Activated CD4-positive, alpha-beta memory T cell treated with anti-CD3 and anti-CD28 coated beads, Interleukin-2, amount 10 ng/mL, durations not matched to agents 7 days and 5 days (primary cell): ENCODE measurements around the gene SYT14. TPM values are rescaled to one million over a fixed set of nuclear protein-coding genes. Genes with fewer than 3 reads are reported as not detected.
"Not testable (repeated sequence)": the region's sequence is repeated elsewhere in the genome, so short reads cannot be mapped to it uniquely, and the experiment has no call there.

Experiments used
- CTCF ChIA-PET: fragments of 350-600 bp; sonication (Branson Sonifier 250); formaldehyde crosslinking; loops from one replicate; lab custom pipeline; 2021; ENCODE audit warnings: antibody characterized with exemption, inconsistent platforms; lab: Charles Lee
- POLR2A ChIA-PET: fragments of 350-600 bp; sonication (Branson Sonifier 250); formaldehyde crosslinking; loops from one replicate; lab custom pipeline; 2021; ENCODE audit warnings: antibody characterized with exemption; lab: Charles Lee
- DNase-seq: peaks from one replicate; pipeline ENCODE4 v3.0.0-alpha.2; 2020
- H3K27ac Mint-ChIP-seq: one replicate; pipeline ENCODE4 v1.8.0; 2021; ENCODE audit warnings: mild to moderate bottlenecking, mixed read lengths
- H3K27me3 Mint-ChIP-seq: one replicate; pipeline ENCODE4 v1.8.0; 2021; ENCODE audit warnings: mixed read lengths
- H3K36me3 Mint-ChIP-seq: one replicate; pipeline ENCODE4 v1.8.0; 2021; ENCODE audit warnings: low read depth, mixed read lengths
- H3K4me1 Mint-ChIP-seq: one replicate; pipeline ENCODE4 v1.8.0; 2021; ENCODE audit warnings: mixed read lengths
- H3K4me3 Mint-ChIP-seq: one replicate; pipeline ENCODE4 v1.8.0; 2021; ENCODE audit warnings: mild to moderate bottlenecking, mixed read lengths
- H3K9me3 Mint-ChIP-seq: one replicate; pipeline ENCODE4 v1.8.0; 2021; ENCODE audit warnings: mixed read lengths
- total RNA-seq, 2 experiments: library from RNA; stranded (reverse); gene quantifications; one replicate each; pipeline ENCODE4 v1.2.3, GENCODE V29; 2021

Gene SYT14
- total RNA-seq: not detected

- ChIA-PET POLR2A (no interaction called here), CTCF (no interaction called here)
- Mint-ChIP-seq H3K36me3 (no peaks in the 10 kb centered on the region), H3K4me3 (peak within 1 kb of the TSS; percentile 39), H3K9me3 (no peaks in the 10 kb centered on the region), H3K27ac (no peak within 1 kb of the TSS), H3K27me3 (peaks cover 43% of the 10 kb centered on the region), H3K4me1 (peaks cover 10% of the 10 kb centered on the region)
- no peak for DNase-seq
These were observed at the start of gene SYT14 for GRCh38 chr1:209937996-209938959. SYT14 (plus strand) TSS chr1:209938217; CDS start chr1:209938265, 48 bp downstream.

GRCh38 chr1:209888291-209889076, 49.5 kb upstream of the SYT14 start:
- not testable (repeated sequence) for H3K36me3 Mint-ChIP-seq, H3K4me3 Mint-ChIP-seq, H3K27ac Mint-ChIP-seq, H3K4me1 Mint-ChIP-seq, H3K9me3 Mint-ChIP-seq, DNase-seq
- peaks cover 22% of the 10 kb centered on the region for H3K27me3 Mint-ChIP-seq
- CTCF ChIA-PET: interaction anchor here (0.9 kb wide), 1 partner anchor 12 kb away, joined by 3 read pairs; no protein-coding TSS in a partner anchor
- POLR2A ChIA-PET: interaction anchor here (0.7 kb wide), 1 partner anchor 39 kb away, joined by 3 read pairs; no protein-coding TSS in a partner anchor

- H3K27me3 Mint-ChIP-seq: peaks cover 16% of the 10 kb centered on the region
- no peak for DNase-seq
- ChIA-PET POLR2A (no interaction called here), CTCF (interaction anchor here (0.9 kb wide), 1 partner anchor 11 kb away, joined by 3 read pairs; no protein-coding TSS in a partner anchor)
- H3K36me3 Mint-ChIP-seq: no peaks in the 10 kb centered on the region
- H3K4me1 Mint-ChIP-seq: peaks cover 5% of the 10 kb centered on the region
- H3K27ac Mint-ChIP-seq: no peak overlapping the region
- no peaks in the 10 kb centered on the region for H3K9me3 Mint-ChIP-seq
- no peak overlapping the region for H3K4me3 Mint-ChIP-seq
These were observed 49.0 kb upstream of the SYT14 start for GRCh38 chr1:209889077-209889418.

GRCh38 chr1:209890641-209891330, 47.2 kb upstream of the SYT14 start:
- no peaks in the 10 kb centered on the region for H3K36me3 Mint-ChIP-seq
- no peak for DNase-seq
- peaks cover 4% of the 10 kb centered on the region for H3K4me1 Mint-ChIP-seq
- CTCF ChIA-PET: interaction anchor here (0.6 kb wide), 1 partner anchor 322 kb away, joined by 4 read pairs; no protein-coding TSS in a partner anchor
- H3K4me3 Mint-ChIP-seq: no peak overlapping the region
- H3K27ac Mint-ChIP-seq: no peak overlapping the region
- H3K27me3 Mint-ChIP-seq: peaks cover 11% of the 10 kb centered on the region
- no peaks in the 10 kb centered on the region for H3K9me3 Mint-ChIP-seq
- POLR2A ChIA-PET: no interaction called here

- Mint-ChIP-seq H3K27me3 (peaks cover 11% of the 10 kb centered on the region), H3K9me3 (no peaks in the 10 kb centered on the region), H3K36me3 (no peaks in the 10 kb centered on the region), H3K4me3 (no peak overlapping the region), H3K27ac (no peak overlapping the region), H3K4me1 (peaks cover 9% of the 10 kb centered on the region)
- ChIA-PET POLR2A (interaction anchor here (1.0 kb wide), 1 partner anchor 30 kb away, joined by 3 read pairs; no protein-coding TSS in a partner anchor), CTCF (no interaction called here)
- DNase-seq: no peak
These were observed 44.3 kb upstream of the SYT14 start for GRCh38 chr1:209893751-209894150.

- ChIA-PET POLR2A (no interaction called here), CTCF (interaction anchor here (0.7 kb wide), 1 partner anchor 45 kb away, joined by 3 read pairs; no protein-coding TSS in a partner anchor)
- Mint-ChIP-seq H3K4me1 (peaks cover 9% of the 10 kb centered on the region), H3K27ac (no peak overlapping the region), H3K36me3 (no peaks in the 10 kb centered on the region), H3K27me3 (peaks cover 11% of the 10 kb centered on the region), H3K4me3 (no peak overlapping the region), H3K9me3 (no peaks in the 10 kb centered on the region)
- no peak for DNase-seq
These were observed 42.3 kb upstream of the SYT14 start for GRCh38 chr1:209895709-209896108.

- Mint-ChIP-seq H3K4me3 (no peak overlapping the region), H3K9me3 (no peaks in the 10 kb centered on the region), H3K36me3 (no peaks in the 10 kb centered on the region), H3K4me1 (peaks cover 9% of the 10 kb centered on the region), H3K27me3 (peaks cover 11% of the 10 kb centered on the region), H3K27ac (no peak overlapping the region)
- DNase-seq: no peak
- ChIA-PET CTCF (interaction anchor here (0.7 kb wide), 1 partner anchor 46 kb away, joined by 3 read pairs; no protein-coding TSS in a partner anchor), POLR2A (no interaction called here)
These were observed 41.7 kb upstream of the SYT14 start for GRCh38 chr1:209896346-209896745.

GRCh38 chr1:209898271-209898670, 39.7 kb upstream of the SYT14 start:
- H3K27ac Mint-ChIP-seq, POLR2A ChIA-PET, H3K4me1 Mint-ChIP-seq, CTCF ChIA-PET, DNase-seq, H3K36me3 Mint-ChIP-seq, H3K4me3 Mint-ChIP-seq, H3K9me3 Mint-ChIP-seq: not testable (repeated sequence)
- peaks cover 13% of the 10 kb centered on the region for H3K27me3 Mint-ChIP-seq

GRCh38 chr1:209898851-209899250, 39.2 kb upstream of the SYT14 start:
- POLR2A ChIA-PET, H3K9me3 Mint-ChIP-seq, H3K36me3 Mint-ChIP-seq, H3K4me1 Mint-ChIP-seq, H3K27ac Mint-ChIP-seq, H3K4me3 Mint-ChIP-seq, DNase-seq: not testable (repeated sequence)
- H3K27me3 Mint-ChIP-seq: peaks cover 13% of the 10 kb centered on the region
- CTCF ChIA-PET: interaction anchor here (1.6 kb wide), 1 partner anchor 39 kb away, joined by 7 read pairs; no protein-coding TSS in a partner anchor

- Mint-ChIP-seq H3K27me3 (peaks cover 10% of the 10 kb centered on the region), H3K36me3 (no peaks in the 10 kb centered on the region), H3K4me1 (peaks cover 9% of the 10 kb centered on the region), H3K9me3 (no peaks in the 10 kb centered on the region), H3K4me3 (no peak overlapping the region), H3K27ac (no peak overlapping the region)
- ChIA-PET CTCF (interaction anchor here (0.9 to 1.6 kb wide), 7 partner anchors 11 to 474 kb away, joined by 3 to 7 read pairs (median 3); no protein-coding TSS in a partner anchor), POLR2A (no interaction called here)
- no peak for DNase-seq
These were observed 38.1 kb upstream of the SYT14 start for GRCh38 chr1:209899948-209900347.

GRCh38 chr1:209900734-209901133, 37.3 kb upstream of the SYT14 start:
- ChIA-PET CTCF (interaction anchor here (1.1 to 1.6 kb wide), 5 partner anchors 12 to 473 kb away, joined by 3 to 7 read pairs (median 3); no protein-coding TSS in a partner anchor), POLR2A (no interaction called here)
- Mint-ChIP-seq H3K27ac (no peak overlapping the region), H3K9me3 (no peaks in the 10 kb centered on the region), H3K4me3 (no peak overlapping the region), H3K27me3 (peaks cover 10% of the 10 kb centered on the region), H3K4me1 (peaks cover 5% of the 10 kb centered on the region), H3K36me3 (no peaks in the 10 kb centered on the region)
- no peak for DNase-seq

GRCh38 chr1:209901211-209901610, 36.8 kb upstream of the SYT14 start:
- H3K36me3 Mint-ChIP-seq: no peaks in the 10 kb centered on the region
- peaks cover 7% of the 10 kb centered on the region for H3K27me3 Mint-ChIP-seq
- CTCF ChIA-PET: no interaction called here
- H3K9me3 Mint-ChIP-seq: no peaks in the 10 kb centered on the region
- POLR2A ChIA-PET: no interaction called here
- no peak overlapping the region for H3K27ac Mint-ChIP-seq
- no peak overlapping the region for H3K4me3 Mint-ChIP-seq
- H3K4me1 Mint-ChIP-seq: peaks cover under 1% of the 10 kb centered on the region
- DNase-seq: no peak
